IPS-18a (cell line): ENCODE results near the gene MIGA1.
"Not testable (repeated sequence)": the region's sequence is repeated elsewhere in the genome, so short reads cannot be mapped to it uniquely, and the experiment has no call there.

Experiments used
- H3K27ac ChIP-seq: one replicate; pipeline ENCODE4 v1.5.1; 2013; ENCODE audit warnings: low read length
- H3K27me3 ChIP-seq: one replicate; pipeline ENCODE4 v1.6.1; 2013; ENCODE audit warnings: mild to moderate bottlenecking, low read length; ENCODE audit not compliant: control insufficient read depth, insufficient read depth
- H3K36me3 ChIP-seq: one replicate; pipeline ENCODE4 v1.6.1; 2013; ENCODE audit warnings: low read depth, low read length; ENCODE audit not compliant: control insufficient read depth
- H3K4me1 ChIP-seq: one replicate; pipeline ENCODE4 v1.6.1; 2013; ENCODE audit warnings: low read depth, low read length; ENCODE audit not compliant: control insufficient read depth
- H3K4me3 ChIP-seq: one replicate; pipeline ENCODE4 v1.5.1; 2013; ENCODE audit warnings: low read length
- H3K9ac ChIP-seq: one replicate; pipeline ENCODE4 v1.6.1; 2013; ENCODE audit warnings: mild to moderate bottlenecking, low read length, moderate library complexity
- H3K9me3 ChIP-seq: one replicate; pipeline ENCODE4 v1.6.1; 2013; ENCODE audit warnings: low read depth, low read length; ENCODE audit not compliant: control insufficient read depth

The MIGA1 gene

DNA sequence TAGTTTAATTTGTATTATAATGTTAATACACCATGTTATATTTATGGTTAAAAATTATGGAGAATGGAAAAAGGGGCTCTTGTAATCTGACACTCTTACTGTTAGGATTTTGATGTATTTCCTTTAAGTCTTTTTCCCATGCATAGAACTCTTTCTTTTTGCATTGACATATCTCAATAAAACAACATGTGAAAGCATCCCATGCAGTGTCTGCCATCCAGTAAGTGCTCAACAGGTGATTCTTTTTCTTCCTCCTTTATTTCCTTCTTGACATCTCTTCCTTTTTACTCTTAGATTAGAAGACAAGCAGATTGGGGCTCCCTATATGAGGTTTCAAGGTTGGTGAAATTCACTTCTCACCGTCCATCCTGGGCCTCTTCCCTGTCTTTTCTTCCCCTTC, 111.8 kb downstream of the MIGA1 start:
- H3K9me3 ChIP-seq: no peaks in the 10 kb centered on the region
- no peak overlapping the region for H3K27ac ChIP-seq
- no peak overlapping the region for H3K4me3 ChIP-seq
- H3K4me1 ChIP-seq: peaks cover 10% of the 10 kb centered on the region
- no peaks in the 10 kb centered on the region for H3K36me3 ChIP-seq
- H3K9ac ChIP-seq: no peak overlapping the region
- H3K27me3 ChIP-seq: no peaks in the 10 kb centered on the region

DNA sequence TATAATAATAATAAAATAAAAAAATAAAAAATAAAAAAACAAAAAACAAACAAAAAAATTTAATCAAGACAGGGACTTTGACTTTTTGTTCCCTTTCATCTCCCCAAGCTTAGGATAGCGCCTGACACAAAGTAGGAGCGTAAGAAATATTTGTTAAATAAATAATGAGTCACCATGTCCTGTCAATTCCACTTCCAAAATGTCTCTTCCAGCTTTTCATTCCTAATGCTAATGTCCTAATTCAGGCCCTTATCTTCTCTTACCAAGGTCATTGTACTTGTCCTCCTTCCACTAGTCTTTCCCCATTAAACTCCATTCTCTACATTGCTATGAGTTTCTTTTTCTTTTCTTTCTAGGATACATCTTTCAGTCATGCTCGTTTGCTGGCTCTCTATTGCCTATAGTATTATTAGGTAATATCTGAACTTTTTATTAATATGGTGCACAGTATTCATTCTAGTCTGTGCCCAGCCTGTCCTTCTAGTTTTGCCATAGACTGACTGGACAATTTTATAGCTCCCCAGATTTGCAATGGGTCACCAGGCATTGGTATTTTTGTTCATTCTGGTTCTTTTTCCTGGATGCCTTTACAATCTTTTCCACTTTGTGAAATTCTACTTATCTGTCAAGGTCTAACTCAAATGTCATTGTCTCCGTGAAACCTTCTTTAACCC, 120.3 kb downstream of the MIGA1 start:
- Histone ChIP-seq H3K9me3 (no peaks in the 10 kb centered on the region), H3K4me3 (no peak overlapping the region), H3K4me1 (no peaks in the 10 kb centered on the region), H3K27me3 (no peaks in the 10 kb centered on the region), H3K27ac (no peak overlapping the region), H3K36me3 (no peaks in the 10 kb centered on the region), H3K9ac (no peak overlapping the region)

DNA sequence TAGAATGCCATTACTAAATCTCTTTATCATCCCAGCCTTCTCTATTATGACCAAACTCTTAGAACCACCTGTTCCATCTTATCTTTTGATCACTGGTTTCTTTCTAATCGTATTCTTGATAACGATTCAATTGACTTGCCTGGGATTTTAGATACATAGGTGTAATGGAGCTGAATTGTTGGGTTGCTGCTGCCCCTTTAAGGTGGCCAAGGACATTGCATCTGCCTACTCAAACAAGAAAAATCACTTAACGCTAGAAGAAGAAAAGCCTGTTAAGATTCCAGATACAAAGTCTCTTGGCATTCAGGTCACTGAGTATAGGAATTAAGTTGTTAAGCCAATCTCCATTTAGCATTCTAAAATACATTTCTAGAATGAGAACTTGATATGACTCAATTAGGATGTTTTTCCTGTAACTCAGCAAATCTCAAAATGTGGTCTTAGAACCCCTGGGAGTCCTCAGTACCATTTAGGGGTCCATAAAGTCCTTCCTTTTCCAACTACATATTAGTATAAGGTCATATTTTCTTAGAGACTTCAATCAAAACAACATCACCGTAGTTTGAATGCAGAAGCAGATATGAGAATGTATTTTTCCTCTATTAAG, 121.3 kb downstream of the MIGA1 start:
- H3K27me3 ChIP-seq: no peaks in the 10 kb centered on the region
- H3K27ac ChIP-seq: no peak overlapping the region
- no peak overlapping the region for H3K4me3 ChIP-seq
- H3K36me3 ChIP-seq: no peaks in the 10 kb centered on the region
- no peaks in the 10 kb centered on the region for H3K9me3 ChIP-seq
- no peaks in the 10 kb centered on the region for H3K4me1 ChIP-seq
- no peak overlapping the region for H3K9ac ChIP-seq

DNA sequence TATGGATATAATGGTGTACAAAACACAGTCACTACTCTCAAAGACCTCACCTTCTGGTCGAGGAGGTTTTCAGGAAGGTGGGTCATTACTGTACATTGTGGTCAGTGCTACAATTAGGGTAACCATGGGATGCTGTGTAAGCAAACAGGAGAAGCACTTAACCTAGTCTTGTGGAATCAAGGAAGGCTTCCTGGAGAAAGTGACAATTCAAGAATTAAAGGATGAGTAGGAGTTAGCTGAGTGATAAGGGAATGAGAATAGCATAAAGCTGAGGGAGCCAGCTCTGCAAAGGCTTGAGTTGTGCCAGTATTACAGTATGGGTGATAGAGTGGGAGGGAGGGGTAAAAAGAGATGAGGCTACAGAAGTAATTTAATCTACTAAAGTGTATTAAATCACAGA, 126.2 kb downstream of the MIGA1 start:
- H3K4me1 ChIP-seq: no peaks in the 10 kb centered on the region

DNA sequence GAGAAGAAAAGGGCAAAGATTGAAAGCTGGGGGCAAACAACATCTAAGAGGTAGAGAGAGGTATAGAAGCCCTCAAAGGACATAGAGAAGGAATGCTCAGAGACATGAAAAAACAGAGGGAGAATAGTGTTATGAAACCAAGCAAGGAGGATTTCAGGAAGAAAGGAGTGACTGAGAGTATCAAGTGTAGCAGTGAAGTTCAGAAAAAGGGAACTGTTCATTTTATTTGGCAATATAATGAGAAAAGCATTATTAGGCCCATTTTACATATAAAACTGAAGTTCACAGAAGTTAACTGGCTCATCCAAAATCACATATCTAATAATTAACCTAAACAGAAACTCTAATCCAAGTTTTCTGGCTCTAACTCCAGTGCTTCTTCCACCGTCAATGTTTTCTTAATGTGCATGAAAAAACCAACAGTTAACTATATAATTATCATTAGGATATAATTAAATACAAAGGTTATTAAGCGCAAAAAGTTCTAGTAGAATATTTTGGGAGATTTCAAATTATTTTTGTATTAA, 126.6 kb downstream of the MIGA1 start:
- Histone ChIP-seq H3K36me3 (no peaks in the 10 kb centered on the region), H3K9me3 (no peaks in the 10 kb centered on the region), H3K4me3 (no peak overlapping the region), H3K27ac (no peak overlapping the region), H3K4me1 (no peaks in the 10 kb centered on the region), H3K9ac (no peak overlapping the region), H3K27me3 (no peaks in the 10 kb centered on the region)

More for the DNA sequence above, 126.2 kb downstream of the MIGA1 start:
- H3K9me3 ChIP-seq: no peaks in the 10 kb centered on the region
- no peak overlapping the region for H3K9ac ChIP-seq
- no peaks in the 10 kb centered on the region for H3K27me3 ChIP-seq
- H3K4me3 ChIP-seq: no peak overlapping the region
- no peaks in the 10 kb centered on the region for H3K36me3 ChIP-seq
- no peak overlapping the region for H3K27ac ChIP-seq

DNA sequence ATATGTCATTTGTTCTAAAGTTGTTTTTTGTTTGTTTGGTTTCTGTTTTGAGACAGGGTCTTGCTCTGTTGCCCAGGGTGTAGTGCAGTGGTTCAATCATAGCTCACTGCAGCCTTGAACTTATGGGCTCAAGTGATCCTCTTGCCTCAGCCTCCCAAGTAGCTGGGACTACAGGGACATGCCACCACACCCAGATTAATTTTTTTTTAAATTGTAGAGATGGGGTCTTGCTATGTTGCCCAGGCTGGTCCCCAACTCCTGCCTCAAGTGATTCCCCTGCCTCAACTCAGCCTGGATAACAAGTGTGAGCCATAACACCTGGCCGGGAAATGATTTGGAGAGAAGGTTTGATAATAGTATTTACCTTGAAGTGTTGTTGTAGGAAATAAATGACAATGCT, 127.2 kb downstream of the MIGA1 start:
- no peaks in the 10 kb centered on the region for H3K27me3 ChIP-seq
- H3K9ac ChIP-seq: no peak overlapping the region
- no peak overlapping the region for H3K4me3 ChIP-seq
- no peaks in the 10 kb centered on the region for H3K36me3 ChIP-seq
- H3K9me3 ChIP-seq: no peaks in the 10 kb centered on the region
- H3K4me1 ChIP-seq: no peaks in the 10 kb centered on the region
- H3K27ac ChIP-seq: no peak overlapping the region

DNA sequence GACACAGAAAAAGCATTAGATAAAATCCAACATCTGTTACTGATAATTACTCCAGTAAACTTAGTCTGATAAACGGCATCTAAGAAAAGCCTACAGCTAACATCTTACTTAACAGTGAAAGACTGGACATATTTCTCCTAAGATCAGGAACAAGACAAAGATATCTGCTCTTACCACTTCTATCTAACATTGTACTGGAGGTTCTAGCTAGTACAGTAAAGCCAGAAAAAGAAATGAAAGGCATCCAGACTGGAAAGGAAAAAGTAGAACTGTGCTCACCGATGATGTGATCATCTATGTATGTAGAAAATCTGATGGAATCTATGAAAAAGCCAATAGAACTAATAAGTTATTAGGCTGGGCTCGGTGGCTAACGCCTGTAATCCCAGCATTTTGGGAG, 130.7 kb downstream of the MIGA1 start:
- Histone ChIP-seq H3K27me3 (no peaks in the 10 kb centered on the region), H3K4me3 (no peak overlapping the region), H3K9ac (no peak overlapping the region), H3K27ac (no peak overlapping the region), H3K4me1 (no peaks in the 10 kb centered on the region), H3K9me3 (no peaks in the 10 kb centered on the region), H3K36me3 (no peaks in the 10 kb centered on the region)

DNA sequence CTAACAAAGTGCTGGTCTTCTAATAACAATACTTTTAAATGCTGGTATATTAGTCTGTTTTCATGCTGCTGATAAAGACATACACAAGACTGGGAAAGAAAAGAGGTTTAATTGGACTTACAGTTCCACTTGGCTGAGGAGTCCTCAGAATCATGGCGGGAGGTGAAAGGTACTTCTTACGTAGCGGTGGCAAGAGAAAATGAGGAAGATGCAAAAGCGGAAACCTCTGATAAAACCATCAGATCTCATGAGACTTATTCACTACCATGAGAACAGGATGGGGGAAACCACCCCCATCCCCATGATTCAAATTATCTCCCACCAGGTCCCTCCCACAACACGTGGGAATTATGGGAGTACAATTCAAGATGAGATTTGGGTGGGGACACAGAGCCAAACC, 139.5 kb downstream of the MIGA1 start:
- H3K36me3 ChIP-seq, H3K4me1 ChIP-seq, H3K9me3 ChIP-seq, H3K27me3 ChIP-seq, H3K27ac ChIP-seq, H3K4me3 ChIP-seq, H3K9ac ChIP-seq: not testable (repeated sequence)

DNA sequence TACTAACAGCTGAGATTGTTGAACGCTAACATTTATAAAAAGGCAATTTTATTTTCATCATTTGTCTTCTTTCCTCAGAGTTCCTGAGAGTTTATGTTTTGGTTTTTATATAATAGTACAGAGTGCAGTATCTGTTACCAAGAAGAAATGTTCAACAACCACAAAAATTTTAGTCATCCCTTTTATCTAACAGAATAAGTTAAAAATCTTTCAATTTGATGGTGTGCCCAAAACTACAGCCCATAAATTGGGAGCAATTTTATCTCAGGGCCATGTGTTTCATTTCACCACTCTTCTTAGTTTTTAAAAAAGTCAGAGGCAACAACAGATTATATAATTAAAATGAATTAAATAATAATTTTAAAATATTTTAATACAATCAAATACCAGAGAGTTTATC, 146.1 kb downstream of the MIGA1 start:
- Histone ChIP-seq H3K36me3 (no peaks in the 10 kb centered on the region), H3K4me1 (no peaks in the 10 kb centered on the region), H3K9me3 (no peaks in the 10 kb centered on the region), H3K4me3 (no peak overlapping the region), H3K9ac (no peak overlapping the region), H3K27me3 (no peaks in the 10 kb centered on the region), H3K27ac (no peak overlapping the region)

DNA sequence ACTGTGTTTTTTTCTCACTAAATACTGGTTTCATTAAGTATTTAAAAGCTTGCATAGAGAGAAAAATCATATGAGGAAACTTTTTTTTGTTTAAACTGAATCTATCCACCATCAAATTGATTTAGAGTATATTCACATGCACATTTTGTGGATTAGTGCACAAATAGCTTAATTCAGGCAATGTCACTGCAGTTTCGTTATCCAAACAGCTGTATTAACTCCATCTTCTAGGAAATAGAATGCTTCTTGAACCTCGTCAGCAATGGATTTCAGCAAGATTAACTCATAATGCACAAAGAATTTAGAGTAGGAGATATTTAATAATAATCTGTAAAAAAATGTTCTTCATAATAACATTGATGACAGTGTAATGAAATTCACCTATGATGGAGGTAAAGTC, 146.5 kb downstream of the MIGA1 start:
- Histone ChIP-seq H3K27ac (no peak overlapping the region), H3K9ac (no peak overlapping the region)

DNA sequence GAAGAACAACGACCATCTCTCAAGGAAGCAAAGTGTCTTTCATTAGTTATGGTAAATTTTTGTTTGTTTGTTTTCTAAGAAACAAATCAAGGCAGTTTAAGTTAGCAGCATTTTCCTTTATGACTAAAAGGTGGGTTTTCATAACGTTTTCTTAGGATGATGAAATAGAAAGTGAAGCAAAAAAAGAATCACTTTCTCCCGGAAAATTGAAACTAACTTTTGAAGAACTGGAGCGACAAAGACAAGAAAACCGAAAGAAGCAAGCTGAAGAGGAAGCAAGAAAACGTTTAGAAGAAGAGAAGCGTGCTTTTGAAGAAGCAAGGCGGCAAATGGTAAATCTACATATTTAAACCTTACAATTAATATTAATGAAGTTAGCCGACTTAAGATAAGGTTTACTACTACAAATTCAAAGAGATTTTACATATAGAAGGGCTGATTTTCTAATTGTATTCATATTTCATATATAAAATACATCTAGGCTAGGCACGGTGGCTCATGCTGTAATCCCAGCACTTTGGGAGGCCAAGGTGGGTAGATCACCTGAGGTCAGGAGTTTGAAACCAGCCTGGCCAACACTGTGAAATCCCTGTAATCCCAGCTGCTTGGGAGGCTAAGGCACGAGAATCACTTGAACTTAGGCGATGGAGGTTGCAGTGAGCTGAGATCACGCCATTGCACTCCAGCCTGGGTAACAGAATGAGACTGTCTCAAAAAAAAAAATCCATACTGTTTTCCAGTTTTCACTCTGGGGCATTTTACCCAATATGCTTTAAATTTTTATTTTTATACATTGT, 147.3 kb downstream of the MIGA1 start:
- H3K9me3 ChIP-seq: no peaks in the 10 kb centered on the region
- no peaks in the 10 kb centered on the region for H3K4me1 ChIP-seq
- H3K9ac ChIP-seq: no peak overlapping the region
- H3K4me3 ChIP-seq: no peak overlapping the region
- H3K27ac ChIP-seq: no peak overlapping the region
- H3K36me3 ChIP-seq: no peaks in the 10 kb centered on the region
- no peaks in the 10 kb centered on the region for H3K27me3 ChIP-seq

More for the DNA sequence above, 146.5 kb downstream of the MIGA1 start:
- Histone ChIP-seq H3K27me3 (no peaks in the 10 kb centered on the region), H3K4me1 (no peaks in the 10 kb centered on the region), H3K36me3 (no peaks in the 10 kb centered on the region), H3K4me3 (no peak overlapping the region), H3K9me3 (no peaks in the 10 kb centered on the region)
